Measurements from ENCODE around the gene FLVCR2.

DNA sequence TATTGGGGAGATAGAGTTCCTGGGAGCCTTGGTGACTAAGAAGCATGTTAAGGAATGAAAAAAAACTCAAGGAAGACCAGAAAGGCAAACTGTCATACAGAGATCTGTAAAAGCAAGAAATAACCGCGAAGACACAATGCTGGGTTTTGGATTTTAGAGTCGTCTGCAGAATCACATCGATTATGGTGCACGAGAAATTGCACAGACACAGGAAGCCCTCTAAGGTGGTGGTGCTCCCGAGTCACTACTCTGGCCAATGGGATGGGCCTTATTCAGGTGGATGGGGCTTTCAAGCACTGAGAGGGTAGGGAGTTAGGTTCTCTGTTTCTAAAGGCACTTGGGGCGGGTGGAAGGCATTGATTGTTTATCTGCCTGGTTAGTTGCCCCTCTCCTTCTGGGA, 10.3 kb upstream of the FLVCR2 start:
- TF ChIP-seq, protein P1, sequence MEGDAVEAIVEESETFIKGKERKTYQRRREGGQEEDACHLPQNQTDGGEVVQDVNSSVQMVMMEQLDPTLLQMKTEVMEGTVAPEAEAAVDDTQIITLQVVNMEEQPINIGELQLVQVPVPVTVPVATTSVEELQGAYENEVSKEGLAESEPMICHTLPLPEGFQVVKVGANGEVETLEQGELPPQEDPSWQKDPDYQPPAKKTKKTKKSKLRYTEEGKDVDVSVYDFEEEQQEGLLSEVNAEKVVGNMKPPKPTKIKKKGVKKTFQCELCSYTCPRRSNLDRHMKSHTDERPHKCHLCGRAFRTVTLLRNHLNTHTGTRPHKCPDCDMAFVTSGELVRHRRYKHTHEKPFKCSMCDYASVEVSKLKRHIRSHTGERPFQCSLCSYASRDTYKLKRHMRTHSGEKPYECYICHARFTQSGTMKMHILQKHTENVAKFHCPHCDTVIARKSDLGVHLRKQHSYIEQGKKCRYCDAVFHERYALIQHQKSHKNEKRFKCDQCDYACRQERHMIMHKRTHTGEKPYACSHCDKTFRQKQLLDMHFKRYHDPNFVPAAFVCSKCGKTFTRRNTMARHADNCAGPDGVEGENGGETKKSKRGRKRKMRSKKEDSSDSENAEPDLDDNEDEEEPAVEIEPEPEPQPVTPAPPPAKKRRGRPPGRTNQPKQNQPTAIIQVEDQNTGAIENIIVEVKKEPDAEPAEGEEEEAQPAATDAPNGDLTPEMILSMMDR (IDR thresholded peaks at IDR 0.05), result no peak
- TF ChIP-seq POLR2AphosphoS5 (IDR thresholded peaks at IDR 0.05) (no peak), POLR2A (IDR thresholded peaks at IDR 0.05) (no peak), EP300 (IDR thresholded peaks at IDR 0.05) (no peak)
